Osteocyte (in vitro differentiated cells): ENCODE results near the gene OR52E6. TPM values are rescaled to one million over a fixed set of nuclear protein-coding genes. Genes with fewer than 3 reads are reported as not detected.

ENCODE experiments used
- DNase-seq: peaks from one replicate; pipeline ENCODE4 v3.0.0; 2021; ENCODE audit warnings: mixed read lengths; ENCODE audit not compliant: unreplicated experiment; ENCODE audit errors: extremely low spot score
- H3K27ac Mint-ChIP-seq: one replicate; pipeline ENCODE4 v1.8.0; 2021; ENCODE audit warnings: mild to moderate bottlenecking, mixed read lengths; ENCODE audit not compliant: unreplicated experiment
- H3K27me3 Mint-ChIP-seq: one replicate; pipeline ENCODE4 v1.8.0; 2021; ENCODE audit warnings: mixed read lengths; ENCODE audit not compliant: unreplicated experiment
- H3K36me3 Mint-ChIP-seq: one replicate; pipeline ENCODE4 v1.8.0; 2021; ENCODE audit warnings: mixed read lengths; ENCODE audit not compliant: unreplicated experiment
- H3K4me1 Mint-ChIP-seq: one replicate; pipeline ENCODE4 v1.8.0; 2021; ENCODE audit warnings: mixed read lengths; ENCODE audit not compliant: unreplicated experiment
- H3K4me3 Mint-ChIP-seq: one replicate; pipeline ENCODE4 v1.8.0; 2021; ENCODE audit warnings: mild to moderate bottlenecking, moderate library complexity, mixed read lengths; ENCODE audit not compliant: unreplicated experiment
- H3K9me3 Mint-ChIP-seq: one replicate; pipeline ENCODE4 v1.8.0; 2021; ENCODE audit warnings: mixed read lengths; ENCODE audit not compliant: unreplicated experiment
- CTCF ChIP-seq: fragments of 200-600 bp; sonication (generic); IDR thresholded peaks from 2 replicates; pipeline ENCODE4 v1.5.0; 2021; ENCODE audit warnings: antibody characterized with exemption, mild to moderate bottlenecking, moderate library complexity
- total RNA-seq: library from RNA; stranded (reverse); gene quantifications from 2 replicates; pipeline ENCODE4 v1.2.1, GENCODE V29; 2021

The OR52E6 gene
- total RNA-seq, 1 donor from 2014 or later = not detected

GRCh38 chr11:5847711-5848110 lies 6.0 kb upstream of the OR52E6 start:
- Mint-ChIP-seq H3K27me3 (no peaks in the 10 kb centered on the region), H3K36me3 (no peaks in the 10 kb centered on the region), H3K27ac (no peak overlapping the region), H3K4me3 (no peak overlapping the region), H3K4me1 (no peaks in the 10 kb centered on the region), H3K9me3 (peaks cover 8% of the 10 kb centered on the region)
- TF ChIP-seq CTCF = no peak
- no peak for DNase-seq

GRCh38 chr11:5846701-5847100 lies 5.0 kb upstream of the OR52E6 start:
- no peaks in the 10 kb centered on the region for H3K36me3 Mint-ChIP-seq
- H3K4me1 Mint-ChIP-seq = no peaks in the 10 kb centered on the region
- H3K27me3 Mint-ChIP-seq = no peaks in the 10 kb centered on the region
- no peaks in the 10 kb centered on the region for H3K9me3 Mint-ChIP-seq
- TF ChIP-seq CTCF = no peak
- no peak overlapping the region for H3K4me3 Mint-ChIP-seq
- DNase-seq = no peak
- H3K27ac Mint-ChIP-seq = no peak overlapping the region

GRCh38 chr11:5837695-5838094 lies 4.0 kb downstream of the OR52E6 start:
- no peak for DNase-seq
- Mint-ChIP-seq H3K4me1 (no peaks in the 10 kb centered on the region), H3K27me3 (no peaks in the 10 kb centered on the region), H3K4me3 (no peak overlapping the region), H3K9me3 (peaks cover 14% of the 10 kb centered on the region), H3K36me3 (no peaks in the 10 kb centered on the region), H3K27ac (no peak overlapping the region)
- TF ChIP-seq CTCF = no peak

GRCh38 chr11:5833446-5833845 lies 8.3 kb downstream of the OR52E6 start:
- no peak overlapping the region for H3K4me3 Mint-ChIP-seq
- H3K4me1 Mint-ChIP-seq = no peaks in the 10 kb centered on the region
- no peaks in the 10 kb centered on the region for H3K27me3 Mint-ChIP-seq
- no peak for DNase-seq
- no peak for TF ChIP-seq CTCF
- H3K36me3 Mint-ChIP-seq = no peaks in the 10 kb centered on the region
- H3K27ac Mint-ChIP-seq = no peak overlapping the region
- peaks cover 12% of the 10 kb centered on the region for H3K9me3 Mint-ChIP-seq

GRCh38 chr11:5831196-5831829 lies 10.4 kb downstream of the OR52E6 start:
- H3K27me3 Mint-ChIP-seq = no peaks in the 10 kb centered on the region
- no peaks in the 10 kb centered on the region for H3K9me3 Mint-ChIP-seq
- no peaks in the 10 kb centered on the region for H3K4me1 Mint-ChIP-seq
- DNase-seq = no peak
- no peak overlapping the region for H3K27ac Mint-ChIP-seq
- no peaks in the 10 kb centered on the region for H3K36me3 Mint-ChIP-seq
- no peak overlapping the region for H3K4me3 Mint-ChIP-seq
- TF ChIP-seq CTCF = no peak
